ENCODE data around the gene PANX2. TPM values are rescaled to one million over a fixed set of nuclear protein-coding genes. Genes with fewer than 3 reads are reported as not detected.

The PANX2 gene
- total and polyA plus RNA-seq, 2 of the 4 experiments (the other 2 are of a cell fraction) = 0.18 to 1.7 TPM

GRCh38 chr22:50204571-50204970, 34.0 kb downstream of the PANX2 start:
- Histone ChIP-seq H2BK5ac (ENCODE audit: low read depth, low read length, poor library complexity, severe bottlenecking) (no peak overlapping the region), H2BK15ac (ENCODE audit: low read depth, low read length) (no peak overlapping the region), H3K4me1 (ENCODE audit: control insufficient read depth, insufficient read depth, low read length) (peaks cover 4% of the 10 kb centered on the region; the same call in 1 of the 2 replicates), H3K56ac (ENCODE audit: extremely low read depth, insufficient read depth, low read length) (no peak overlapping the region), H3K23ac (ENCODE audit: low read depth, low read length) (no peak overlapping the region), H2AK9ac (replicated peaks; ENCODE audit: low read depth, low read length, poor library complexity) (no peak overlapping the region), H3K9me3 (ENCODE audit: control insufficient read depth, insufficient read depth, low read length) (no peaks in the 10 kb centered on the region), H3K14ac (replicated peaks; ENCODE audit: low read depth, low read length) (no peak overlapping the region), H3K9ac (ENCODE audit: low read depth, low read length) (no peak overlapping the region), H2AFZ (replicated peaks; ENCODE audit: low read length, poor library complexity) (no peak overlapping the region), H3K4me2 (ENCODE audit: low read depth, low read length) (no peak overlapping the region), H3K36me3 (ENCODE audit: control insufficient read depth, insufficient read depth, low read length) (peaks cover 24% of the 10 kb centered on the region), H3K4me3 (ENCODE audit: insufficient read depth, low read depth, low read length) (no peak overlapping the region), H3K79me1 (ENCODE audit: low read depth in 1 of 2, low read length in 2 of 2) (peaks cover 38 to 68% of the 10 kb centered on the region in 2 experiments), H4K91ac (ENCODE audit: insufficient read depth, low read depth, low read length) (no peak overlapping the region), H4K5ac (ENCODE audit: low read depth, low read length) (no peak overlapping the region), H2BK120ac (ENCODE audit: low read depth, low read length) (no peak overlapping the region), H3K18ac (ENCODE audit: low read depth, low read length) (no peak overlapping the region), H2BK20ac (ENCODE audit: low read depth, low read length) (no peak overlapping the region), H3K27me3 (ENCODE audit: control insufficient read depth, insufficient read depth, low read length) (no peaks in the 10 kb centered on the region), H4K8ac (ENCODE audit: low read depth in 2 of 2, low read length in 2 of 2) (no peak overlapping the region), H3K4ac (ENCODE audit: low read depth, low read length) (no peak overlapping the region), H3K9me1 (ENCODE audit: insufficient read depth, low read length) (0 out of 2 replicates have a peak, but pooled peaks cover 2% of the 10 kb centered on the region), H4K20me1 (ENCODE audit: insufficient read depth, low read length) (peaks cover 26% of the 10 kb centered on the region), H3K27ac (ENCODE audit: insufficient read depth, low read length) (no peak overlapping the region), H2AK5ac (ENCODE audit: low read depth, low read length) (no peak overlapping the region)
- DNase-seq (no peak), ATAC-seq (ENCODE audit: low read depth) (no peak)
- intact Hi-C loops (cut with micrococcal nuclease) (loop anchor here (10.0 kb wide), 1 partner anchor 230 kb away; no protein-coding TSS in a partner anchor), in situ Hi-C loops (cut with MboI; ENCODE audit: low sequenced_read_pairs) (loop anchor here (25.0 kb wide), 1 partner anchor 392 kb away; no protein-coding TSS in a partner anchor), dilution Hi-C loops (cut with HindIII; ENCODE audit: low sequenced_read_pairs, unreplicated experiment) (no loop called here)
- POLR2A ChIA-PET (ENCODE audit: unreplicated experiment) = no interaction called here
- no TSS peak for BruUV-seq (replicated peaks)
- no peak for TF ChIP-seq CEBPB (IDR thresholded peaks at IDR 0.05; ENCODE audit: low read depth, low read length)
- TF ChIP-seq NFE2L2 (IDR thresholded peaks at IDR 0.05; ENCODE audit: low read depth, low read length) = no peak
- TF ChIP-seq POLR2A (IDR thresholded peaks at IDR 0.05; ENCODE audit: low read depth, low read length) = no peak
- TF ChIP-seq BHLHE40 (IDR thresholded peaks at IDR 0.05; ENCODE audit: low read depth, low read length) = no peak
- no peak for TF ChIP-seq USF2 (IDR thresholded peaks at IDR 0.05; ENCODE audit: low read depth, low read length)
- no peak for TF ChIP-seq FOS (IDR thresholded peaks at IDR 0.05; ENCODE audit: low read depth, low read length)
- TF ChIP-seq CHD1 (IDR thresholded peaks at IDR 0.05; ENCODE audit: low read depth, low read length) = no peak
- TF ChIP-seq SMC3 (IDR thresholded peaks at IDR 0.05; ENCODE audit: low read depth, low read length) = no peak
- TF ChIP-seq RFX5 (IDR thresholded peaks at IDR 0.05; ENCODE audit: low read depth, low read length) = no peak
- no peak for TF ChIP-seq MXI1 (IDR thresholded peaks at IDR 0.05; ENCODE audit: borderline replicate concordance, low read depth, low read length)
- no peak for TF ChIP-seq ELK1 (IDR thresholded peaks at IDR 0.05; ENCODE audit: borderline replicate concordance, low read depth, low read length)
- no peak for TF ChIP-seq MAFK (IDR thresholded peaks at IDR 0.05; ENCODE audit: low read depth, low read length)
- no peak for TF ChIP-seq CTCF (conservative IDR thresholded peaks at IDR 0.05; ENCODE audit: low read depth, low read length)
- TF ChIP-seq MAZ (IDR thresholded peaks at IDR 0.05; ENCODE audit: borderline replicate concordance, low read depth, low read length) = no peak
- TF ChIP-seq RAD21 (IDR thresholded peaks at IDR 0.05; ENCODE audit: low read length) = no peak
- TF ChIP-seq RCOR1 (IDR thresholded peaks at IDR 0.05; ENCODE audit: insufficient replicate concordance, low read length) = no peak
- CTCF ChIA-PET = no interaction called here
- WGBS, 2 experiments (ENCODE audit: extremely low coverage in 2 of 2, insufficient read length in 1 of 2) = 90% methylated on average over 2 of the region's 7 CpGs; no CpG with 5 or more reads in 1 of the 2 experiments

Measured in IMR-90 (cell line).